GM13976 (cell line): ENCODE measurements around the gene LBH.

Source experiments
- DNase-seq: peaks from one replicate; pipeline ENCODE4 v3.0.0; 2012; ENCODE audit warnings: low spot score
- in situ Hi-C: fragments of 300-500 bp; cut with MboI; formaldehyde crosslinking; loops from one replicate; pipeline ENCODE4 v1.12.0; 2022; ENCODE audit warnings: low sequenced_read_pairs, mixed read lengths, inconsistent platforms; ENCODE audit not compliant: unreplicated experiment
- TF ChIP-seq, protein P1 (sequence below): IDR thresholded peaks from 2 replicates; pipeline ENCODE4 v1.5.1; 2012; ENCODE audit warnings: borderline replicate concordance, mild to moderate bottlenecking; ENCODE audit not compliant: insufficient read depth; ENCODE audit errors: extremely low read depth, missing control alignments, control extremely low read depth

Gene LBH

GRCh38 chr2:30191819-30192271 lies 39.5 kb upstream of the LBH start:
- in situ Hi-C loops: no loop called here
- TF ChIP-seq, protein P1, sequence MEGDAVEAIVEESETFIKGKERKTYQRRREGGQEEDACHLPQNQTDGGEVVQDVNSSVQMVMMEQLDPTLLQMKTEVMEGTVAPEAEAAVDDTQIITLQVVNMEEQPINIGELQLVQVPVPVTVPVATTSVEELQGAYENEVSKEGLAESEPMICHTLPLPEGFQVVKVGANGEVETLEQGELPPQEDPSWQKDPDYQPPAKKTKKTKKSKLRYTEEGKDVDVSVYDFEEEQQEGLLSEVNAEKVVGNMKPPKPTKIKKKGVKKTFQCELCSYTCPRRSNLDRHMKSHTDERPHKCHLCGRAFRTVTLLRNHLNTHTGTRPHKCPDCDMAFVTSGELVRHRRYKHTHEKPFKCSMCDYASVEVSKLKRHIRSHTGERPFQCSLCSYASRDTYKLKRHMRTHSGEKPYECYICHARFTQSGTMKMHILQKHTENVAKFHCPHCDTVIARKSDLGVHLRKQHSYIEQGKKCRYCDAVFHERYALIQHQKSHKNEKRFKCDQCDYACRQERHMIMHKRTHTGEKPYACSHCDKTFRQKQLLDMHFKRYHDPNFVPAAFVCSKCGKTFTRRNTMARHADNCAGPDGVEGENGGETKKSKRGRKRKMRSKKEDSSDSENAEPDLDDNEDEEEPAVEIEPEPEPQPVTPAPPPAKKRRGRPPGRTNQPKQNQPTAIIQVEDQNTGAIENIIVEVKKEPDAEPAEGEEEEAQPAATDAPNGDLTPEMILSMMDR: no peak
- no peak for DNase-seq

DNA sequence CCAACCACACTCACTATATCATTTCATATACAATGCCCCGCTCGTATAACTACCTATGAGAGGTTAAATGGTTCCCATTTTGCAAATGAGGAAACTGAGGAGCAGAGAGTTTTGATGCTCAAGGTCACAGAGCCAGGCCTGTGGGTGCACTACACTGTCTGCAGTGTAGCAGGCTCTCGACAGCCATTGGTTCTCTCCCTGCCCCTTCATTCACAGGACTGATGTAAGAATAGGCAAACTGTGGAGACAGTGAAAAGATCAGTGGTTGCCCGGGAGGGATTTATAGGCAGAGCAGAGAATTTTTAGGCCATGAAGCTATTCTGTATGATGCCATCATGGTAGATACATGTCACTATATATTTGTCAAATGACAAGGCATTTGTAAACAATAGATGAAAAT lies 39.0 kb upstream of the LBH start:
- TF ChIP-seq, protein P1: no peak
- no peak for DNase-seq
- in situ Hi-C loops: no loop called here

GRCh38 chr2:30193104-30193681 lies 38.1 kb upstream of the LBH start:
- TF ChIP-seq, protein P1: no peak
- in situ Hi-C loops: no loop called here
- DNase-seq: no peak

DNA sequence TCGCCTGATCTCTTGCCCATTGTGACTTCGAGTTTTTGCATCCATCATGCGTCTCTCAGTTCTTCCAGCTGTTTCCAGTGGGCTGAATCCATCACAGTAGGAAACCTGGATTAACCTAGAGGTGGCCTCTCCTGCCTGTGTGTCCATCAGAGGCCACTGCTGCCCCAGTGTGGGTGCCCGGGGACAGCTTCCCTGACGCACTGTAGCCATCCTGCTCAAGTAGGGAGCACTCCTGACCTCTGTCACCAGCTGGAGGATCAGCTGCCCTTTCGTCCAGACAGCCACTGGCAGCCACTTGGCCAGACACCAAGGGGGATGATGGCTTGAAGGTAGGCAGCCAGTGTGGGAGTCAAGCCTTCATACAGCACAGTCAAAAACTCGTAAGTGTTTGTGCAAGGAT lies 36.9 kb upstream of the LBH start:
- no peak for DNase-seq
- TF ChIP-seq, protein P1: no peak
- in situ Hi-C loops: no loop called here

GRCh38 chr2:30195016-30195415 lies 36.3 kb upstream of the LBH start:
- TF ChIP-seq, protein P1: no peak
- DNase-seq: no peak
- in situ Hi-C loops: no loop called here

DNA sequence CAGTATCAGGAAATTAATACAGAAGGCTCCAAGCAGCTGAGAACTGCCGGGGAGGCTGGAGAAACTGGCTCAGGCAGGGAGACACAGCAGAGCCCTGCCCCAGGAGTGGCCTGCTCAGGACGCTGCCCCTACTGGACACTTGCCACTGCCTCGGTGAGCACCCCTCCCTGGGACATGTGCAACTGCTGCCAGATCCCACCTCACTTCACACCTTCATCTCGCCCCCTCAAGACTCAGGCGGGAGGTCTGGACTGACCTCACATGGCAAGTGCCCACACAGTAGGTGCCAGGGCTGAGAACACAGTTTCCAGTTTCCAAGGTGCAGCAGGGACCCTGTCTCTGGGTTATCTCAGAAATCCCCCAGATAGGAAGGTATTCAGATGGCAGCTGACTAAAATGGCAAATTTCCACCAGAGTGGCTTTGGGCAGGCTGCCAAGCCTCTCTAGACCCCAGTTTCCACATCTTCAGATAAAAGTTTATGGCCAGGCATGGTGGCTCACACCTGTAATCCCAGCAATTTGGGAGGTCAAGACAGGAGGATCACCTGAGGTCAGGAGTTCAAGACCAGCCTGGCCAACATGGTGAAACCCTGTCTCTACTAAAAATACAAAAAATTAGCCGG lies 33.7 kb upstream of the LBH start:
- DNase-seq: no peak
- TF ChIP-seq, protein P1: no peak
- in situ Hi-C loops: no loop called here

DNA sequence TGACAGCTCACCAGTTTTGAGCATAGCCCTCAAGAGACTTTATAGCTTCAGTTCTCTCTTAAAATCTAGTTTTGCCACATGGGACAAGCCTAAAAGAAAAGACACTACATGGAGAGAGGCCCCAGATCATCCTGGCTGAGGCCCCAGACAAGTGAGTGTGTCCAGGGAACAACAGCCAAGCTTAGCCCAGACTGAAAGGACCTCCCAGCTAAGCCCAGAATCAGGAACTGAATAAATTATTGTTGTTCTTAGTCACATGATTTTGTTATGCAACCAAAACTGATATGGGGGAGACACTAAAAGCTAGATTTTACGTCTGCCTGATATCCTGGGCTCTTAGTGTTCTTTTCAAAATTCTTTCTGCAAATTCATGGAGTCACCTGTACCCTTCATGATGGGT lies 29.3 kb upstream of the LBH start:
- in situ Hi-C loops: loop anchor here (10.0 kb wide), 1 partner anchor 503 kb away; no protein-coding TSS in a partner anchor

More for the DNA sequence above, 29.3 kb upstream of the LBH start:
- TF ChIP-seq, protein P1: no peak
- no peak for DNase-seq
